ENCODE data around the gene FKBP2.

The FKBP2 gene

DNA sequence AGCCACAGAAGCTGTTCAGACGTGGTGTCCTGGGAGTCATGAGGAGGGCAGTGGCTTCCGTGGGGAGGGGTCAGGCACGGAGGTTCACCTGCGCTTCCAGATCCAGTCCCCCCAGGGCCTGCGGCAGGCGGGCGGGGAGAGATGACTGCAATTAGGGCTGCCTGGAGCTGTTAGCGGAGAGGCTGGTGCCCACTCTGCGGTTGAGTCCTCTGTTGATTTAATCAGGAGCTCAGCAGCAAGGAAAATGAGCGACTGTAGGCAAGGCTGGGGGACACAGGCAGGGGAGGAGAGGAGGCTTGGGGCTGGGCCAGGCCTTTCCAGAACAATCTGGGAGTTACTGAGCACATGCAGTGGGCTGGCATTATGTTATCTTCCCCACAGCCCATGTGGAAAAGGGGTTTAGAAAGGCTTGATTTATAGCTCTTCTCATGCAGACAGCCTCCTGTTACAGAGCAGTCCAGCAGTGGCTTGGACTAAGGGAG, 23.5 kb downstream of the FKBP2 start:
- TF ChIP-seq, protein P1, sequence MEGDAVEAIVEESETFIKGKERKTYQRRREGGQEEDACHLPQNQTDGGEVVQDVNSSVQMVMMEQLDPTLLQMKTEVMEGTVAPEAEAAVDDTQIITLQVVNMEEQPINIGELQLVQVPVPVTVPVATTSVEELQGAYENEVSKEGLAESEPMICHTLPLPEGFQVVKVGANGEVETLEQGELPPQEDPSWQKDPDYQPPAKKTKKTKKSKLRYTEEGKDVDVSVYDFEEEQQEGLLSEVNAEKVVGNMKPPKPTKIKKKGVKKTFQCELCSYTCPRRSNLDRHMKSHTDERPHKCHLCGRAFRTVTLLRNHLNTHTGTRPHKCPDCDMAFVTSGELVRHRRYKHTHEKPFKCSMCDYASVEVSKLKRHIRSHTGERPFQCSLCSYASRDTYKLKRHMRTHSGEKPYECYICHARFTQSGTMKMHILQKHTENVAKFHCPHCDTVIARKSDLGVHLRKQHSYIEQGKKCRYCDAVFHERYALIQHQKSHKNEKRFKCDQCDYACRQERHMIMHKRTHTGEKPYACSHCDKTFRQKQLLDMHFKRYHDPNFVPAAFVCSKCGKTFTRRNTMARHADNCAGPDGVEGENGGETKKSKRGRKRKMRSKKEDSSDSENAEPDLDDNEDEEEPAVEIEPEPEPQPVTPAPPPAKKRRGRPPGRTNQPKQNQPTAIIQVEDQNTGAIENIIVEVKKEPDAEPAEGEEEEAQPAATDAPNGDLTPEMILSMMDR (IDR thresholded peaks at IDR 0.05), result no peak
- no peak overlapping the region for H3K4me3 ChIP-seq
- H3K27ac ChIP-seq, result no peak overlapping the region
- DNase-seq (ENCODE audit: low spot score), result no peak

- no peak for DNase-seq (ENCODE audit: low spot score)
- Histone ChIP-seq H3K27ac (no peak overlapping the region), H3K4me3 (no peak overlapping the region)
Measured at GRCh38 chr11:64265176-64266160, 24.6 kb downstream of the FKBP2 start.

DNA sequence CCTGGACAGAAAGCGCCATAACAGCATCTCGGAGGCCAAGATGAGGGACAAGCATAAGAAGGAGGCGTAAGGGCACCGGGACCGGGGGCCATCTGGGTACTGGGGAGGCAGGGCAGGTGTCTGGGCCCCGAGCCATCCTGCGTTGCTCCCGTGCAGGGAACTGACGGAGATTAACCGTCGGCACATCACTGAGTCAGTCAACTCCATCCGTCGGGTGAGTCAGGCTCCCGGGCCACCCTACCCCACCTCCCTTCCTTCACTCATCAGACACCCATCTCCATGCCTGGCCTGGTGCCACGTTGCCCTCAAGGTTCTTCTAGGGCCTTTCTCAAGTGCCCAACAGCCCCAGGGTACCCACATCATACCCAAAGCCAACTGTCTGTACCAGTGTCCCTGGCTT, 25.4 kb downstream of the FKBP2 start:
- TF ChIP-seq, protein P1 (IDR thresholded peaks at IDR 0.05), result no peak
- Histone ChIP-seq H3K4me3 (no peak overlapping the region), H3K27ac (no peak overlapping the region)
- no peak for DNase-seq (ENCODE audit: low spot score)

More at GRCh38 chr11:64265176-64266160, 24.6 kb downstream of the FKBP2 start:
- TF ChIP-seq, protein P1 (IDR thresholded peaks at IDR 0.05), result no peak

DNA sequence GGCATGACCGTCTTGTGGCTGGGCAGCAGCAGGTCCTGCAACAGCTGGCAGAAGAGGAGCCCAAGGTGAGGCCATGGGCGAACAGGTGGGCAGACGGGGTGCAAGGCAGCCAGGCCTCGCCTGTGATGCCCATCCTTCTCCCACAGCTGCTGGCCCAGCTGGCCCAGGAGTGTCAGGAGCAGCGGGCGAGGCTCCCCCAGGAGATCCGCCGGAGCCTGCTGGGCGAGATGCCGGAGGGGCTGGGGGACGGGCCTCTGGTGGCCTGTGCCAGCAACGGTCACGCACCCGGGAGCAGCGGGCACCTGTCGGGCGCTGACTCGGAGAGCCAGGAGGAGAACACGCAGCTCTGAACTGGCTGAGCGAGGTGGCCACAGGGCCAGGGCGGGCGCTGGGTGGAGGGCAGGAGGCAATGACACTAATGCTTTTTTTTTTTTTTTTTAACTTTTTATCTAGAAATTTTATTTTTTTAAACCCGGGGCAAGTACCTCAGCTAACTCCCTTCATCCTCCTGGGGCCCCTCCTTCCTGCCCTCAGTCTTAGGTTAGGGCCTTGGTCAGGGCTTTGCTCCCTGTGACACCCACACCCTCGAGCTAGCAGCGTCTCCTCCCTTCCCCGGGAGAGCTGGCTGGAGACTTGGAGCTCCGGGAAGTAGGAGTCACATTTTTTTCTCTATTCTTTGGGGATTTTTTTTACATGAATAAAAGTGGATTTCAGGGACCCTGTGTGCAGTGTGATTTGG, 26.5 kb downstream of the FKBP2 start:
- Histone ChIP-seq H3K27ac (peak overlapping the region; percentile 85 to 95), H3K4me3 (no peak overlapping the region)
- TF ChIP-seq, protein P1 (IDR thresholded peaks at IDR 0.05), result no peak
- DNase-seq (ENCODE audit: low spot score), result no peak

- TF ChIP-seq, protein P1 (IDR thresholded peaks at IDR 0.05), result no peak
- peak overlapping the region; percentile 85 to 95 for H3K27ac ChIP-seq
- H3K4me3 ChIP-seq, result peak overlapping the region; percentile 85
- DNase-seq (ENCODE audit: low spot score), result no peak
Measured at GRCh38 chr11:64268025-64268892, 27.4 kb downstream of the FKBP2 start.

- TF ChIP-seq, protein P1 (IDR thresholded peaks at IDR 0.05), result no peak
- Histone ChIP-seq H3K4me3 (peak overlapping the region; percentile 85), H3K27ac (peak overlapping the region; percentile 85 to 95)
- DNase-seq (ENCODE audit: low spot score), result peak; percentile 89
Measured at GRCh38 chr11:64268893-64269539, 28.1 kb downstream of the FKBP2 start.

Data from coronary artery (tissue), 2 donors.